ENCODE measurements around the gene MEDAG.
"Not testable (repeated sequence)": the region's sequence is repeated elsewhere in the genome, so short reads cannot be mapped to it uniquely, and the experiment has no call there.

- TF ChIP-seq, protein P1, sequence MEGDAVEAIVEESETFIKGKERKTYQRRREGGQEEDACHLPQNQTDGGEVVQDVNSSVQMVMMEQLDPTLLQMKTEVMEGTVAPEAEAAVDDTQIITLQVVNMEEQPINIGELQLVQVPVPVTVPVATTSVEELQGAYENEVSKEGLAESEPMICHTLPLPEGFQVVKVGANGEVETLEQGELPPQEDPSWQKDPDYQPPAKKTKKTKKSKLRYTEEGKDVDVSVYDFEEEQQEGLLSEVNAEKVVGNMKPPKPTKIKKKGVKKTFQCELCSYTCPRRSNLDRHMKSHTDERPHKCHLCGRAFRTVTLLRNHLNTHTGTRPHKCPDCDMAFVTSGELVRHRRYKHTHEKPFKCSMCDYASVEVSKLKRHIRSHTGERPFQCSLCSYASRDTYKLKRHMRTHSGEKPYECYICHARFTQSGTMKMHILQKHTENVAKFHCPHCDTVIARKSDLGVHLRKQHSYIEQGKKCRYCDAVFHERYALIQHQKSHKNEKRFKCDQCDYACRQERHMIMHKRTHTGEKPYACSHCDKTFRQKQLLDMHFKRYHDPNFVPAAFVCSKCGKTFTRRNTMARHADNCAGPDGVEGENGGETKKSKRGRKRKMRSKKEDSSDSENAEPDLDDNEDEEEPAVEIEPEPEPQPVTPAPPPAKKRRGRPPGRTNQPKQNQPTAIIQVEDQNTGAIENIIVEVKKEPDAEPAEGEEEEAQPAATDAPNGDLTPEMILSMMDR (IDR thresholded peaks at IDR 0.05; ENCODE audit: borderline replicate concordance, extremely low read depth, low read length, poor library complexity, severe bottlenecking): not testable (repeated sequence)
- TF ChIP-seq EZH2 (IDR thresholded peaks at IDR 0.05; ENCODE audit: borderline replicate concordance, low read depth, low read length, severe bottlenecking): not testable (repeated sequence)
These were observed 21.1 kb downstream of the MEDAG start for GRCh38 chr13:30927188-30927587.
